ENCODE measurements around the gene GALNT12.

Gene GALNT12

DNA sequence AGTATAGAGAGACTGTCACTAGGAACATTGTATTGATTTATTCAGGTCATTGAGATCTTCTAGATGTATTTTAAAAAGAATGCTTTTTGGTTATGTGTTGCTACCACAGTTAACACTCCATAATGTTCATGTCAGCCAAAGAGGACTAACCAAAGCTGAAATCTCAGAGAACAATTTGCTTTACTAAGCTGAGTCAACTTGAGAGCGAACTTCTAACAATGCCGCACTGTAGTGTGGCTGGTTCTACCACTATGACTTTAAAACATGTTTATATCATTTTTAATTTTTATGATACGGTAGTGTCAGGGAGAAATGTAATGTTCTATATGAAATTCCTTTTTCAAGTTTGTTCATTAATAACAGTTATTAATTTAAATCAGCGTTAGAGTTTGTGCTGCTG, 42.1 kb downstream of the GALNT12 start:
- no peak overlapping the region for H3K4me3 ChIP-seq (ENCODE audit: low read depth, low read length, poor library complexity, severe bottlenecking)
- H4K20me1 ChIP-seq (ENCODE audit: insufficient read depth, low read length), result no peaks in the 10 kb centered on the region
- H3K9ac ChIP-seq (ENCODE audit: low read length), result no peak overlapping the region
- no peaks in the 10 kb centered on the region for H3K79me2 ChIP-seq (ENCODE audit: insufficient read depth, low read length)
- H3K27me3 ChIP-seq (ENCODE audit: insufficient read depth, low read length), result no peaks in the 10 kb centered on the region
- no peaks in the 10 kb centered on the region for H3F3A ChIP-seq (ENCODE audit: insufficient read depth, low read length)
- no peak for TF ChIP-seq CTCF (IDR thresholded peaks at IDR 0.05; ENCODE audit: low read length)
- TF ChIP-seq EZH2 (IDR thresholded peaks at IDR 0.05; ENCODE audit: borderline replicate concordance, low read length), result no peak
- H3K9me3 ChIP-seq (ENCODE audit: low read length), result no peaks in the 10 kb centered on the region
- peaks cover 7% of the 10 kb centered on the region; the same call in 1 of the 2 replicates for H3K36me3 ChIP-seq (ENCODE audit: insufficient read depth, low read length)
- no peaks in the 10 kb centered on the region for H3K9me2 ChIP-seq (ENCODE audit: low read depth, low read length)
- no peak overlapping the region for H3K27ac ChIP-seq (ENCODE audit: low read depth, low read length, poor library complexity, severe bottlenecking)
- no peak overlapping the region for H2AFZ ChIP-seq (ENCODE audit: low read length)
- peaks cover 16% of the 10 kb centered on the region for H3K4me1 ChIP-seq (ENCODE audit: insufficient read depth, low read length, severe bottlenecking)
- H3K4me2 ChIP-seq (ENCODE audit: low read length), result no peak overlapping the region

GRCh38 chr9:98850851-98851729, 43.6 kb downstream of the GALNT12 start:
- Histone ChIP-seq H3K27ac (ENCODE audit: low read depth, low read length, poor library complexity, severe bottlenecking) (no peak overlapping the region), H3K9me2 (ENCODE audit: low read depth, low read length) (no peaks in the 10 kb centered on the region), H3K4me3 (ENCODE audit: low read depth, low read length, poor library complexity, severe bottlenecking) (no peak overlapping the region), H3K9ac (ENCODE audit: low read length) (no peak overlapping the region), H2AFZ (ENCODE audit: low read length) (no peak overlapping the region), H3K79me2 (ENCODE audit: insufficient read depth, low read length) (no peaks in the 10 kb centered on the region), H3K9me3 (ENCODE audit: low read length) (peaks cover 3% of the 10 kb centered on the region; the same call in 1 of the 2 replicates), H3K27me3 (ENCODE audit: insufficient read depth, low read length) (no peaks in the 10 kb centered on the region; the same call in 1 of the 2 replicates), H3K4me2 (ENCODE audit: low read length) (no peak overlapping the region), H4K20me1 (ENCODE audit: insufficient read depth, low read length) (no peaks in the 10 kb centered on the region), H3F3A (ENCODE audit: insufficient read depth, low read length) (no peaks in the 10 kb centered on the region), H3K36me3 (ENCODE audit: insufficient read depth, low read length) (peaks cover 4% of the 10 kb centered on the region; the same call in 1 of the 2 replicates), H3K4me1 (ENCODE audit: insufficient read depth, low read length, severe bottlenecking) (peaks cover 16% of the 10 kb centered on the region)
- TF ChIP-seq EZH2 (IDR thresholded peaks at IDR 0.05; ENCODE audit: borderline replicate concordance, low read length) (no peak), CTCF (IDR thresholded peaks at IDR 0.05; ENCODE audit: low read length) (no peak)

GRCh38 chr9:98851730-98852459, 44.4 kb downstream of the GALNT12 start:
- Histone ChIP-seq H3K27ac (ENCODE audit: low read depth, low read length, poor library complexity, severe bottlenecking) (no peak overlapping the region), H3K27me3 (ENCODE audit: insufficient read depth, low read length) (no peaks in the 10 kb centered on the region; the same call in 1 of the 2 replicates), H4K20me1 (ENCODE audit: insufficient read depth, low read length) (no peaks in the 10 kb centered on the region), H3K9me2 (ENCODE audit: low read depth, low read length) (no peaks in the 10 kb centered on the region), H2AFZ (ENCODE audit: low read length) (no peak overlapping the region), H3F3A (ENCODE audit: insufficient read depth, low read length) (no peaks in the 10 kb centered on the region), H3K4me3 (ENCODE audit: low read depth, low read length, poor library complexity, severe bottlenecking) (no peak overlapping the region), H3K9ac (ENCODE audit: low read length) (no peak overlapping the region), H3K9me3 (ENCODE audit: low read length) (peaks cover 3% of the 10 kb centered on the region; the same call in 1 of the 2 replicates), H3K4me1 (ENCODE audit: insufficient read depth, low read length, severe bottlenecking) (peaks cover 16% of the 10 kb centered on the region), H3K36me3 (ENCODE audit: insufficient read depth, low read length) (peaks cover 4% of the 10 kb centered on the region; the same call in 1 of the 2 replicates), H3K4me2 (ENCODE audit: low read length) (no peak overlapping the region; the same call in 1 of the 2 replicates), H3K79me2 (ENCODE audit: insufficient read depth, low read length) (no peaks in the 10 kb centered on the region)
- TF ChIP-seq EZH2 (IDR thresholded peaks at IDR 0.05; ENCODE audit: borderline replicate concordance, low read length) (no peak), CTCF (IDR thresholded peaks at IDR 0.05; ENCODE audit: low read length) (no peak)
